ENCODE measurements around the gene PKD1L1. TPM values are rescaled to one million over a fixed set of nuclear protein-coding genes. Genes with fewer than 3 reads are reported as not detected.

PKD1L1 gene
- total RNA-seq, 1 donor from 2014 or later: 14.2 TPM

DNA sequence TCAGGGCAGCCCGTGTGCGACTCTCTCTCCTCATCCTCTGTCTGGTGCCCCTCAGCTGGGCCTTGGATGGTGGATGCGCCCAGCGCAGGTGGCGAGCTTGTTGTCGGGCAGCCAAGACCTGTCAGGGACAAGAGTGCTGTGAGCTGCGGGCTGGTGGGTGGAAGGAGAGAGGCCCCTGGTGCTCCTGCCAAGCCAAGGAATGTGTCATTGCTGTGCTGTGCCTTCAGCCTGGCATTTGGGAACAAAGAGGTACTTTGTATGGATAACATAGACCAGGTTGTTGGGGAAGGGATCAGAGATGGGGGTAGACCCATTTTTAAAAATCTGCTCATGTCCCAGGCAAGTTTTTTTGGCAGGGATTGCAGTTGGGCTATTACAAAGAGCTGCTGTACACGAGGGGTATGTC is 120.9 kb downstream of the PKD1L1 start:
- DNase-seq (ENCODE audit: extremely low read depth, low read depth, low spot score): no peak

GRCh38 chr7:47826754-47827153 is 121.5 kb downstream of the PKD1L1 start:
- no peak for DNase-seq (ENCODE audit: extremely low read depth, low read depth, low spot score)

DNA sequence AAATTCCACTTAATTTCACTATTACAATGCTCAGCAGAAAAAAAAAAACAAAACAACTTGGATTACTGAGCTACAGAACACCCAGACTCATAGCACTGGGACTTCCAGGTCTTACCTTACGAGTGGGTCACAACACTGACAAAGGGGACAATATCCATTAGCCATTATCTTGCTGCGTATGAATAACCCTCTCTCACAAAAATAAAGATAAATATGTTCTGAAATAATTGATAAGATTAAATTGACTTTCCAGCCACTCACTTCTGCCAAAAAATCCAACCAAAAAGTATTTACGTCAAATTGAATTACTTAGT is 128.7 kb downstream of the PKD1L1 start:
- no peak for DNase-seq (ENCODE audit: extremely low read depth, low read depth, low spot score)

DNA sequence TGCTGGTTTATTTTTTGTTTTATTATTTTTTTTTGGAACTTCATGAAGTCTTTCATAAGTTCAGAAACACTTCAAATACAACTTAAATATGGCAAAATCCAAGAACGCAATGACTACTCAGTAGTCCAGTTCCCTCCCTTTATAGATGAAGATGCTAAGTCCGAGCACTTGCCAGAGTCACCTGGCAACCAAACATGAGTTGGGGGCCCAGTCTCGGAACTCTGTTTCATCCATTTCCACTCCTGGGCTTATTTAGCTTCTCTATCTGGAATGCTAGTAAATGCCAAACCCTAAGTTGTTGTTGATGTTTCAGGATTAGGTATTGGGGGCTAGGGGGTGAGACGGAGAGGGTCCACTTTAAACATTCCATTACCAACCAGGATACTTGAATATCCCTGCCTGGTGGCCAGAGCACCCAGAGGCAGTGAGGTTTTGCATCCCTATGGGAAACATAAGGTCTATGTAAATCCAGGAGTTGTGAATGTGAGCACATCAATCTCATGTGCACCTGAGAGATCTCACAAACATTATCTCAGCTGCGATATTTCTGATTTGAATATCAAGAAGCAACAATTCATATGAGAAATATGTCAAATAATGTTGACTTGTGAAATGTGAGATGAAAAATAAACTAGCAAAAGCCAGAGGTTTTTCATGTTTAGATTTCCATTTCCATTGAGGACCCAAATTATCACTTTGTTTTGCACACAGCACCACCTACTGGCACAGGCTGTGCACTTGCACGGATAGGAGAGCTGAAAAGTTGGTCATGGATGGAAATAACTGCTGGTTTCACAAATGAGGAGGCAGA is 129.3 kb downstream of the PKD1L1 start:
- DNase-seq (ENCODE audit: extremely low read depth, low read depth, low spot score): peak; percentile 45

GRCh38 chr7:47817917-47818316 is 130.3 kb downstream of the PKD1L1 start:
- no peak for DNase-seq (ENCODE audit: extremely low read depth, low read depth, low spot score)

DNA sequence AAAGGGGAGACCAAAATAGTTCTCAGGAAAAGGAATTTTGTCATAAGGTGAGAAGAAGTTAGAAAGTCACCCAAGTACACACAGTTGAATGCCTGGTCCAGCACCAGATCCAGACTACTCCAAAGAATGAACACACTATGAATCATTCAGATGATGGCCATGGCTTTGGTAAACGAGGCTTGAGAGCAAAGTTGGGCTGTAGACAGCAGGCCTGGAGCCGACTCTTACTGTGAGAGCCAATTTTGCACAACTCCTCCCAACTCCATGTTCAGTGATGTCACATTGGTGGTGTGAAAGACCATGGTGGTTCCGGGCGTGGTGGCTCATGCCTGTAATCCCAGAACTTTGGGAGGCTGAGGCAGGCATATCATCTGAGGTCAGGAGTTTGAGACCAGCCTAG is 131.6 kb downstream of the PKD1L1 start:
- DNase-seq (ENCODE audit: extremely low read depth, low read depth, low spot score): no peak

- DNase-seq (ENCODE audit: extremely low read depth, low read depth, low spot score): no peak
Measured at GRCh38 chr7:47815867-47816266, 132.4 kb downstream of the PKD1L1 start.

GRCh38 chr7:47814905-47815613 is 133.2 kb downstream of the PKD1L1 start:
- no peak for DNase-seq (ENCODE audit: extremely low read depth, low read depth, low spot score)

GRCh38 chr7:47813620-47814260 is 134.5 kb downstream of the PKD1L1 start:
- no peak for DNase-seq (ENCODE audit: extremely low read depth, low read depth, low spot score)

GRCh38 chr7:47812429-47813136 is 135.7 kb downstream of the PKD1L1 start:
- no peak for DNase-seq (ENCODE audit: extremely low read depth, low read depth, low spot score)

- DNase-seq (ENCODE audit: extremely low read depth, low read depth, low spot score): no peak
Measured at GRCh38 chr7:47811632-47812380, 136.5 kb downstream of the PKD1L1 start.

DNA sequence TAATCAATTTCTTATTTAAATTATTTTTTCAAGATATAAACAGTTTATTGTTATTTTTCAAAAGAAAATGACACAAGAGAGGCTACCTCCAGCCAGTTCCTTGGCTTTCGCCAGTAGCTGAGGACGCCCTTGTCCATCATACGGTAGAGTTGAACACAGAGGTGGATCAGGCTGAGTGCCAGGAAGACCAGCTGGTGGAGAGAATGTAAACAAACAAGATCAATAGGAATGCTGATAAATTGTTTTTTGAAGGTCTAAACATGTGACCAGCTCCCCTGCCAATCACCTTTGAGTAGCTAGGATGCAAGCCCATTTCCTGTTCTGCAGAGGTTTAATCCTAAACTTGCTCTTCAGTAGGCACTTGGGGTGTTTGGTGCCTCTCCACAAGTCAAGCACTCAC is 138.9 kb downstream of the PKD1L1 start:
- no peak for DNase-seq (ENCODE audit: extremely low read depth, low read depth, low spot score)

DNA sequence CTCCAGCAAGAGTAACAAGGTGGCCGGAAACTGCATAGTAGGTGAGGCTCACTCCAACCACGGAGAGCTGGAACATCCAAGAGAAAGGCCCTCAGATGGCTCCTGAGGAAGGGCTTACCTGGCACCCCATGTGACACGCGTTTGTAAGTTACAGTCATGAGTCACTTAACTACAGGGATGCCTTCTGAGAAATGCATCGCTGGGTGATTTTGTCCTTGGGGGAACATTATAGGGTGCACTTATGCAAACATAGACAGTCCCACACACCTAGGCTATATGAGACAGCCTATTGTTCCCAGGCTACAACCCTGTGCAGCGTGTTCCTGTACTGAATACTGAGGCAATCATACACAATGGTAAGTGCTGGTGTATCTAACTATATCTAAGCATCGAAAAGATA is 139.9 kb downstream of the PKD1L1 start:
- DNase-seq (ENCODE audit: extremely low read depth, low read depth, low spot score): no peak

DNA sequence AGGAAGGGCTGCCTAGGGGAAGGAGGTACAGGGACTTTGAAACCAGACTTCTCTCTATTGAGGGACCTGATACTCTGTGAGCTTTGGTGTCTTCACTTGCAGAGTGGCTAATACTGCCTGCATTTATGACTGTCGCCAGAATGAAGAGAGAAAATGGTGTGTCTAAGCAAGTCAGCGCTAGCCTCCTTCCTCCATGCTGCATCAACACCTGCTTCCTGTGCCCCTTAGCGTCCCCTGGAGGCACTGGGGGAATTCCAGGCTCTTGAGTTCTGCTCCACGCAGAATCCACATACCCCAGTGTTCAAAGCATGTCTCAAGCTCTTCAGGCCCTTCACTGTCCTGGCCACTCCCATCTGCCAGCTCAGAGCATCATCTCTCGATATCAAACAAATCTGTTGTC is 140.5 kb downstream of the PKD1L1 start:
- no peak for DNase-seq (ENCODE audit: extremely low read depth, low read depth, low spot score)

DNA sequence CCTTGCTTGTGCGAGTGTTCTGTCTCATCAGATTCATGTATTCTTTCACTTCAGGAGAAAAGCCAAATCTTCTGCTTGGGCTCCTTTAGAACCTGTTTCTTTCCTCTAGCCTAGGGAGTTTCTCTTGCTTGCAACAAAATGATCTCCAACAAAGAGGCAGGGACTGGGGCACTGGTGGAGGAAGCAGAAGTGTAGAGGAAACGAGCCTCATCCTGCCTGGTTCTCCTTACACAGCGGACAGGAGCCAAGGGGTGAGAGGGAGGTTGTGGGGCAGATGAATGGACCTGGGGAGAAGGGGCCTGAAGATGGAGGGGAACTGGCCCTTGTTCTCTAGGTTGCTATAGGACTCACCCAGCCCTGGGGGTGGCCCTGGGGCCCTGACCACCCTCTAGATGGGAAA is 141.1 kb downstream of the PKD1L1 start:
- no peak for DNase-seq (ENCODE audit: extremely low read depth, low read depth, low spot score)

DNA sequence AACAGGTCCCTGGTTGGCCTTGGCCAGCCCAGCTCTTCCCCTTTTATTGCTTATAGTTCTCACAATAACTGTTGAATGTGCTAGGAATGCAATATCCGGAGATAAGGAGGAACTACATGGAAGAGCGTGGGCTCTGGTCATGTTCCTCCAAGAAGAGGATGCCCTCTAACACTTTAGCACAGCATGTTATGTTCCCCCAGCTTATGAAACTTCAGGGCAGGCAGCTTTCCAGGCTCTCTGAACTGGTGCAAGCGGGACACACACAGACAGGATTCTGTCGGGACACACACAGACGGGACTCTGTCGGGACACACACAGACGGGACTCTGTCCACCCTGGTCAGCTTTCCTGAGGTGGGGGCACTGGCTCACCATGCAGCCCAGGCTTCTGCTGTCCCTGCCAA is 141.6 kb downstream of the PKD1L1 start:
- no peak for DNase-seq (ENCODE audit: extremely low read depth, low read depth, low spot score)

DNA sequence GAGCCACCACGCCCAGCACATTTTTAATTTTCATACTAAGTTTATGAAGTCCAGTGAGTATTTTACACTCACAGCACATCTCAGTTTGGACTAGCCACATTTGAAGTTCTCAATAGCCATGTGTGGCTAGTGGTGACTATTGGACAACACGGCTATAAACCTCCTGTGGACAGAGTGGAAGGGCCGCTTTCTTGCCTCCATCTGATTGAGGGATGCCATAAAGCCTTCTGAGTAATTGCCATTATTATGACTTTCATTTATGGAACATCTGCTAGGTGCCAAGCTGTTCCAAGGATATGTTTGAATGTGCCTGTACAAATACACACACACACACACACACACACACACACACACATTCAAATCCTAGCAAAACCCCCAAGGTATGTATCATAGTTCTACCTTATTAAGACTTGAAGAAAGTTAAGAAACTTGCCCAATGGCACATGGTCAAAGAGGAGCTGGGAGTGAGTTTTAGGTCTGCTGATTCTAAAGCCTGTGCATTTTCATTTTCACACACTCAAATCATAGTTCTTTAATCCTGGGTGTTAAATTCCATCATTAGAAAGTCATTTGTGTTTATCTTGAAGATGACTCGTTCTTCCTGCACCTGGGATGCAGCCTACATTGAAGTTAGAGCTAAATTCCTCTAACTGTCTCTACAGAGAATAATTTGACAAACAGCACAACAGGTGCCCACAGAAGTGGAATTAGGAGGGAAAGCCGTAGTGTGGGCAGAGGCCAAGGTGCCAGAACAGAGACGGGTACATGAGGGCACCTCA is 143.3 kb downstream of the PKD1L1 start:
- no peak for DNase-seq (ENCODE audit: extremely low read depth, low read depth, low spot score)

DNA sequence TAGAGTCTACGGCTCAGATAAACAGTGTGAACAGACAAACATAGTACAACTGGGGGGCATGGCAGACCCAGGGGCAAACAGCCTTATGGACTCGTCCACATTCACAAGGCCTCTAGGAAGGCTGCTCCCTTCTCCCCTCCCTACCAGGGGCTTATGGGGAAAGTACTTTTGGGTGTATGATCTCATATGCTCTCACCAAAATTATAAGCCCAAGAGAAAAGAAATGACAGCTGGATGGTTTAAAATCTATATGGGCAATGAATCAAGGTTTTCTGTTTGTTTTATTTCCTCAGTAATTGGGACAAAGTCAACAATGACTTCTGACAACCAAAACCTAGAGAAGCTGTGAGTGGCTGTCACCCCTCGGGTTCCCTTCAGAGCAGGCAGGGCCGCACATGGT is 144.4 kb downstream of the PKD1L1 start:
- no peak for DNase-seq (ENCODE audit: extremely low read depth, low read depth, low spot score)

GRCh38 chr7:47803025-47803424 is 145.2 kb downstream of the PKD1L1 start:
- DNase-seq (ENCODE audit: extremely low read depth, low read depth, low spot score): no peak

- DNase-seq (ENCODE audit: extremely low read depth, low read depth, low spot score): no peak
Measured at GRCh38 chr7:47801423-47801822, 146.8 kb downstream of the PKD1L1 start.
